OCI-LY3 (cell line): Measurements from ENCODE around the gene EPC1.

Experiments used
- H2AFZ ChIP-seq: fragments of 200-600, 300-600 bp; shearing (Covaris generic); 2 replicates; pipeline ENCODE4 v1.6.0; 2014; ENCODE audit warnings: antibody characterized with exemption, low read depth, low read length
- H3K27ac ChIP-seq: fragments of 200-600, 300-600 bp; sonication (generic); 2 replicates; pipeline ENCODE4 v1.5.1; 2014; ENCODE audit warnings: mild to moderate bottlenecking, low read length, moderate library complexity, mixed read lengths
- H3K27me3 ChIP-seq: fragments of 200-600, 300-600 bp; sonication (generic); 2 replicates; pipeline ENCODE4 v1.6.1; 2014; ENCODE audit warnings: low read depth, low read length, mixed read lengths
- H3K36me3 ChIP-seq: fragments of 200-600, 300-600 bp; sonication (generic); replicated peaks from 2 replicates; pipeline ENCODE3; 2014; ENCODE audit warnings: low read depth, low read length, mixed read lengths
- H3K4me1 ChIP-seq: fragments of 300-600, 200-600 bp; sonication (generic); 2 replicates; pipeline ENCODE4 v1.6.1; 2014; ENCODE audit warnings: low read length, mixed read lengths
- H3K4me2 ChIP-seq: fragments of 200-600, 300-600 bp; sonication (generic); 2 replicates; pipeline ENCODE4 v1.6.1; 2014; ENCODE audit warnings: low read length, mixed read lengths
- H3K4me3 ChIP-seq: fragments of 300-600, 200-600 bp; sonication (generic); 2 replicates; pipeline ENCODE4 v1.5.1; 2014; ENCODE audit warnings: antibody characterized with exemption, mild to moderate bottlenecking, low read length, moderate library complexity
- H3K79me2 ChIP-seq: fragments of 300-600, 200-600 bp; shearing (Covaris generic); 2 replicates; pipeline ENCODE4 v1.6.1; 2014; ENCODE audit warnings: mild to moderate bottlenecking, low read length, mixed read lengths
- H3K9ac ChIP-seq: fragments of 300-600, 200-600 bp; shearing (Covaris generic); 2 replicates; pipeline ENCODE4 v1.6.0; 2014; ENCODE audit warnings: mild to moderate bottlenecking, low read length, moderate library complexity
- H3K9me3 ChIP-seq: fragments of 200-600, 300-600 bp; shearing (Covaris generic); 2 replicates; pipeline ENCODE4 v1.6.1; 2014; ENCODE audit warnings: low read length, mixed read lengths; ENCODE audit not compliant: insufficient read depth
- H4K20me1 ChIP-seq: fragments of 200-600, 300-600 bp; sonication (generic); 2 replicates; pipeline ENCODE4 v1.6.1; 2016; ENCODE audit warnings: low read length, mixed read lengths; ENCODE audit not compliant: insufficient read depth
- EZH2phosphoT487 ChIP-seq: fragments of 200-600 bp; shearing (Covaris generic); IDR thresholded peaks from 2 replicates; pipeline ENCODE4 v1.6.1; 2018; ENCODE audit warnings: antibody characterized with exemption, mixed run types, low read depth
- TF ChIP-seq, protein P1 (sequence below): fragments of 200-600, 300-600 bp; sonication (generic); IDR thresholded peaks from 2 replicates; pipeline ENCODE4 v1.5.1; 2014; ENCODE audit warnings: antibody characterized with exemption, low read length, low read depth

Gene EPC1

DNA sequence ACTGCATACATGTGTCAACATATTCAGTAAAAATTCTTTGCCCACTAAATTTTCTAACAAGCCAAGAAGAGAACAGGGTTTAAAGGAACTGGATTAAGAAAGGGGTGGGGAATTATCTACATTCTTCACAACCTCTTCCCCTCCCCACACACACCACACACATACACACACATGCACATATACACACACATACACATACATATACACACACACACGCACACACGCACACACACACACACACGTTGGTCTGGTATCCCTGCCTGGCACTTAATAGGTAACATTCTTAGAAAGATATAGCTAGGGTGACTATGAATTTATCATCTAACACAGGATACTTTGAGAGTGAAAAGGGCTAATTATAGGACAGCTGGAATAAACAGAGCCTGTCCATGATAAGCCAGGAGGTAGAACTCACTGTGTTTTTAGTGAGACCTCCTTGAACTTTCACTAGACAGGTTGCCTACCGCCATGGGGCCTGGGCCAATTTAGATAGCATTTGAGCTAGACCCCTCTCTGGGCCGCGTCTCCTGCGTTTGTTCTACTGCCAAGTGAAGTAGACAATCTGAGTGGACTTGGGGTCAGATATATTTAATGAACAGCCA is 33.1 kb upstream of the EPC1 start:
- Histone ChIP-seq H3K4me3 (no peak overlapping the region; the same call in 1 of the 2 replicates), H3K4me1 (peaks cover 19% of the 10 kb centered on the region), H2AFZ (peak overlapping the region; percentile 72), H3K9ac (no peak overlapping the region), H3K27ac (no peak overlapping the region), H4K20me1 (no peaks in the 10 kb centered on the region), H3K4me2 (peak overlapping the region; percentile 74), H3K36me3 (no peaks in the 10 kb centered on the region), H3K9me3 (no peaks in the 10 kb centered on the region), H3K79me2 (peaks cover 8% of the 10 kb centered on the region; the same call in 1 of the 2 replicates), H3K27me3 (no peaks in the 10 kb centered on the region)
- TF ChIP-seq, protein P1, sequence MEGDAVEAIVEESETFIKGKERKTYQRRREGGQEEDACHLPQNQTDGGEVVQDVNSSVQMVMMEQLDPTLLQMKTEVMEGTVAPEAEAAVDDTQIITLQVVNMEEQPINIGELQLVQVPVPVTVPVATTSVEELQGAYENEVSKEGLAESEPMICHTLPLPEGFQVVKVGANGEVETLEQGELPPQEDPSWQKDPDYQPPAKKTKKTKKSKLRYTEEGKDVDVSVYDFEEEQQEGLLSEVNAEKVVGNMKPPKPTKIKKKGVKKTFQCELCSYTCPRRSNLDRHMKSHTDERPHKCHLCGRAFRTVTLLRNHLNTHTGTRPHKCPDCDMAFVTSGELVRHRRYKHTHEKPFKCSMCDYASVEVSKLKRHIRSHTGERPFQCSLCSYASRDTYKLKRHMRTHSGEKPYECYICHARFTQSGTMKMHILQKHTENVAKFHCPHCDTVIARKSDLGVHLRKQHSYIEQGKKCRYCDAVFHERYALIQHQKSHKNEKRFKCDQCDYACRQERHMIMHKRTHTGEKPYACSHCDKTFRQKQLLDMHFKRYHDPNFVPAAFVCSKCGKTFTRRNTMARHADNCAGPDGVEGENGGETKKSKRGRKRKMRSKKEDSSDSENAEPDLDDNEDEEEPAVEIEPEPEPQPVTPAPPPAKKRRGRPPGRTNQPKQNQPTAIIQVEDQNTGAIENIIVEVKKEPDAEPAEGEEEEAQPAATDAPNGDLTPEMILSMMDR = no peak
- no peak for TF ChIP-seq EZH2phosphoT487

DNA sequence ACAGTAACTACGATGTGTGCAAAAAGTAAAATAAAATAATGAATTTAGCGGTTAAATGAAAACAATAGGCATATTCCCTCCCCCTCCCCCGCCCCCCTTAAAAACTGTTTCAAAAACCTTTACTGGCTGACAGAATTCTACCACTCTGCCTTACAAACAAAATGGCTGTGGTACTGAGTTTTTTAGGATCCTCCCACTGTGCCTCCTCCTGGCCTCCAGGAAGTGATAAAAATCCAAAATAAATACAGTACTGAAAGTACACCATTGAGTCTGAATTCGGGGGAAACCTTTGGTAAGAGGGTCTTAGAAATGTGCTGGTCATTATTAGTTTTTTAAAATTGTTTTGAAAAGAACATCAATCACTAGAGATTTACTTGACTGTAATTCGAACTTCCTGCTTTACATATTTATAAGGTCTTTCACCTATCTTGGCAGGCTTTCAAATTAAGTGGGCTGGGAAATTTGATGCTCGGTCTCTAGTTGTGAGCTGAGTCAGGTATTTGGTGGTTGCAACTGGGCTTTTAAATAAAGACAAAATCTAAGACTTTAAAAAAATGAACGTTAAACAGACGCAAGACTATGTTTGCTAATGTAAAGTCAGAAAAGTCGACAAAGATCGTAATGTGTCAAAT is 32.5 kb upstream of the EPC1 start:
- Histone ChIP-seq H2AFZ (peak overlapping the region; percentile 72), H3K4me3 (peak overlapping the region; percentile 81)
- no peak for TF ChIP-seq EZH2phosphoT487
- TF ChIP-seq, protein P1 = no peak

DNA sequence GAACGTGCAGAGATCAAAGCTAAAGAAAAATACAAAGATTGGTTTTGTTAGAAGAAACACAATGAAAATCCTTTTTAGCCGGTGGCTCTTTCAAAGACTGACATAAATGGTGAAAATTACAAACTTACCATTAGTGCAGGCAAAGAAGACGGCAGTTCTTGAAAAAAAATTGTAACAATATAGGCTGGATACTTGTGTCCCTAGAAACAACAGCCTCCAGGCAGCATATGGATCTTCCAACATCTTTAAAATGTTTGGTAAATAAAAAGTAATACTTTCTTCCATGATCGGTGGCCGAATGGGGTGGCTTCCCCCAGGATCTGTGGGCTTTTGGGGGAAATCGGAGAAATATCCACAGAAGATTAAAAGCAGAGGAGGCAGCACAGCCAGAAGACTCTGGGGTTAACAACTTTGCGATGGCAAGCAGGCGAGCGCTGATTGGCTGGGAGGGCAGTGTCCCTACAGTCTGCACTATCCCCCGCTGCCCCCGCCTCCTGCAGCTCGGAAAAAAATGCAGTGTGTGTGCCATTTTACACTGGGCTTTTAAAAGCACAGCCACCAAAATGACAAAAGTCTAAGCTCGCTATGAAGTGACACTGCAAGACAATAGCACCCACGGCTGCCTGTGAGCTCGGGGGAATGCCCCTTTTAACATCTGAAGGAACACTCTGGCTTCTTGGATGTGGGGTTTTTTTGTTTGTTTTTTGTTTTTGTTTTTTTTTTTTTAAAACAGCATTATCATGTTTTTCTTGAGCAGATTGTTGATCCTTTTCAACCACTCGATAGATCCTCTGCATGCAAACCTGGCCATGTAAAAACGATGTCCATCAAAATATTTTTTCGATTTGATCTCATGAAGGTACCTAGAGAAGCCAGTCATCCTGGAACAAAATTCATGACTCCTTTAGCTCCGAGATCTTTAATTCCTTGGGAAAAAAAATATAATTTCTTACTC is 31.7 kb upstream of the EPC1 start:
- Histone ChIP-seq H2AFZ (peak overlapping the region; percentile 72; the same call in 1 of the 2 replicates), H3K4me3 (peak overlapping the region; percentile 81), H3K9ac (peak overlapping the region; percentile 74), H3K79me2 (peaks cover 10% of the 10 kb centered on the region; the same call in 1 of the 2 replicates), H3K9me3 (no peaks in the 10 kb centered on the region), H3K4me2 (peak overlapping the region; percentile 74), H3K27ac (peak overlapping the region; percentile 54), H3K36me3 (no peaks in the 10 kb centered on the region), H4K20me1 (no peaks in the 10 kb centered on the region), H3K27me3 (no peaks in the 10 kb centered on the region), H3K4me1 (peaks cover 19% of the 10 kb centered on the region)
- TF ChIP-seq, protein P1 = no peak
- no peak for TF ChIP-seq EZH2phosphoT487

More for the DNA sequence above, 32.5 kb upstream of the EPC1 start:
- no peaks in the 10 kb centered on the region for H3K36me3 ChIP-seq
- no peaks in the 10 kb centered on the region for H3K9me3 ChIP-seq
- peak overlapping the region; percentile 54 for H3K27ac ChIP-seq
- peaks cover 19% of the 10 kb centered on the region for H3K4me1 ChIP-seq
- H3K9ac ChIP-seq = peak overlapping the region; percentile 74
- H3K79me2 ChIP-seq = peaks cover 10% of the 10 kb centered on the region; the same call in 1 of the 2 replicates
- H4K20me1 ChIP-seq = no peaks in the 10 kb centered on the region
- H3K27me3 ChIP-seq = no peaks in the 10 kb centered on the region
- peak overlapping the region; percentile 74 for H3K4me2 ChIP-seq
